HG03066 (cell line): ENCODE measurements around the gene PADI4.
A peak's percentile ranks its signal among the peaks of the same experiment; 100 is the strongest.

Experiments used
- ATAC-seq: cut with Tn5 transposase; IDR thresholded peaks from one replicate; pipeline ENCODE4 v1.9.1; 2021; ENCODE audit warnings: low read depth; ENCODE audit not compliant: unreplicated experiment

The PADI4 gene, protein sequence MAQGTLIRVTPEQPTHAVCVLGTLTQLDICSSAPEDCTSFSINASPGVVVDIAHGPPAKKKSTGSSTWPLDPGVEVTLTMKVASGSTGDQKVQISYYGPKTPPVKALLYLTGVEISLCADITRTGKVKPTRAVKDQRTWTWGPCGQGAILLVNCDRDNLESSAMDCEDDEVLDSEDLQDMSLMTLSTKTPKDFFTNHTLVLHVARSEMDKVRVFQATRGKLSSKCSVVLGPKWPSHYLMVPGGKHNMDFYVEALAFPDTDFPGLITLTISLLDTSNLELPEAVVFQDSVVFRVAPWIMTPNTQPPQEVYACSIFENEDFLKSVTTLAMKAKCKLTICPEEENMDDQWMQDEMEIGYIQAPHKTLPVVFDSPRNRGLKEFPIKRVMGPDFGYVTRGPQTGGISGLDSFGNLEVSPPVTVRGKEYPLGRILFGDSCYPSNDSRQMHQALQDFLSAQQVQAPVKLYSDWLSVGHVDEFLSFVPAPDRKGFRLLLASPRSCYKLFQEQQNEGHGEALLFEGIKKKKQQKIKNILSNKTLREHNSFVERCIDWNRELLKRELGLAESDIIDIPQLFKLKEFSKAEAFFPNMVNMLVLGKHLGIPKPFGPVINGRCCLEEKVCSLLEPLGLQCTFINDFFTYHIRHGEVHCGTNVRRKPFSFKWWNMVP

DNA sequence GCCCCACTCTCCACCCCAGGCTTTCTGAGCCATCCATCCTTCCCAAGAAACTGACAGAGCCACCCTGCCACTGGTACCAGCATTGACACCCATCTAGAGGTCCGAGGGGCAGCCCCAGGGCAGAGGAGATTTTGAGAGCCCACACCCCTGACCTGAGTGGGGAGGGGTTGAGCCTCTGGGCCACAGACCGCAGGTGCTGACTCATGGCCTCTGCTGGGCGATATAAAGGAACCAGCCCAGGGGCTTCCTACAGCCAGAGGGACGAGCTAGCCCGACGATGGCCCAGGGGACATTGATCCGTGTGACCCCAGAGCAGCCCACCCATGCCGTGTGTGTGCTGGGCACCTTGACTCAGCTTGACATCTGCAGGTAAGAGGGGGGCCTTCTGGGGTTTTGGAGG lies at the start of gene PADI4:
PADI4 (plus strand) TSS at position 252 of the 400 bp plus-strand sequence; CDS start at position 278, 26 bp downstream.
- no peak for ATAC-seq

GRCh38 chr1:17258758-17259130 lies 49.3 kb upstream of the PADI4 start:
- no peak for ATAC-seq

DNA sequence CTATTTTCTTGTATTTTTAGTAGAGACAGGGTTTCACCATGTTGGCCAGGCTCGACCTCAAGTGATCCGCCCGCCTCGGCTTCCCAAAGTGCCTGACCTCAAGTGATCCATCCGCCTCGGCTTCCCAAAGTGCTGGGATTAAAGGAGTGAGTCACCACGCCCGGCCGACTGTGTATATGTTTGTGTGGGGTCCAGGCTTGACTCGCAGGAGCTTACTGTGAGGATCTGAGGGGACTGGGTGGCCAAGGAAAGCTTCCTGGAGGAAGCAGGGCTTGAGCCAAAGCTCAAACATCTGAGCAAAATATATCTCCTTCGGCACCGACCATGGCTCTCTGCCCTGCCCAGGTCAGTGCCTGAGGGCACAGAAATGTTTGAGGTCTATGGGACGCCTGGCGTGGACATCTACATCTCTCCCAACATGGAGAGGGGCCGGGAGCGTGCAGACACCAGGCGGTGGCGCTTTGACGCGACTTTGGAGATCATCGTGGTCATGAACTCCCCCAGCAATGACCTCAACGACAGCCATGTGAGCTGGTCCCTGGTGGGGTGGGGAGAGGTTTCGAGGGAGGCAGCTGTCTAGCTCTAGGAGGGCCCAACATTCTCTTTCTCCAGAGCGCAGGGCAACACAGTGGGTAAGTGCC lies 48.6 kb upstream of the PADI4 start:
- ATAC-seq: no peak

DNA sequence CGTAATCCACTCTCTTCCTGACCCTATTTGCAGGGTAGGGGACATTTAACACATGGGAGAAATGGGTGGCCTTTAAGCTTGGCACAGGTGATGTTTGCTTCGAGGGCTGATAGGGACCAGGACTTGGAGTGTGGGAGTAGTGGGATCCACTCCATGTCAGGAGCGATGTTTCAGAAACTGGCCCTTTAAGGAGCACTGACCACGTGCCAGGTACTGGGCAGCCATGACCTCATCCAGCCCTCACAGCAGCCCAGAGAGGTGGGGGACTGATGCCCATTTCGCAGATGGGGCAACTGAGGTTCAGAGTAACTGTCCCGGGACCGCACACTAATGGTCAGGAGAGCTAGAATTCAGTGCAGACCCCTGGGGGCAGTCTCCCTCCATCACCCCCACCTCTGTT lies 47.7 kb upstream of the PADI4 start:
- ATAC-seq: no peak

- ATAC-seq: no peak
Observed at GRCh38 chr1:17260738-17261137, 47.3 kb upstream of the PADI4 start.

- ATAC-seq: no peak
Observed at GRCh38 chr1:17263936-17264335, 44.1 kb upstream of the PADI4 start.

GRCh38 chr1:17264470-17264869 lies 43.5 kb upstream of the PADI4 start:
- ATAC-seq: no peak

GRCh38 chr1:17265162-17265561 lies 42.8 kb upstream of the PADI4 start:
- ATAC-seq: no peak

DNA sequence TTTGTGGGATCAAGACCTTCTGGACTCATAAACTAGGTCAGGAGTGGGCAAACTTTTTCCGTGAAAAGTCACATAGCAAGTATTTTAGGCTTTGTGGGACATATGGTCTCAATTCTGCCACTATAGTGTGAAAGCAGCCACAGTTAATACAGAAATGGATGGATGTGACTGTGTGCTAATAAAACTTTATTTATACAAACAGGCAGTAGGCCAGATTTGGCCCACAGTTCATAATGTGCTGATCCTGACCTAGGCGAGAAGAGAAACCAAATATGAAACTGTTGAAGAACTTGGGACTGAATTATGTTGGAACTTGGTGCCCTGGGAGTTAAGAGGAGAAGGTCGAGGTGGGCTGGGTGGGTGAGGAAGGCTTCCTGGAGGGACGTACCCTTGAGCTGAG lies 42.0 kb upstream of the PADI4 start:
- ATAC-seq: no peak

DNA sequence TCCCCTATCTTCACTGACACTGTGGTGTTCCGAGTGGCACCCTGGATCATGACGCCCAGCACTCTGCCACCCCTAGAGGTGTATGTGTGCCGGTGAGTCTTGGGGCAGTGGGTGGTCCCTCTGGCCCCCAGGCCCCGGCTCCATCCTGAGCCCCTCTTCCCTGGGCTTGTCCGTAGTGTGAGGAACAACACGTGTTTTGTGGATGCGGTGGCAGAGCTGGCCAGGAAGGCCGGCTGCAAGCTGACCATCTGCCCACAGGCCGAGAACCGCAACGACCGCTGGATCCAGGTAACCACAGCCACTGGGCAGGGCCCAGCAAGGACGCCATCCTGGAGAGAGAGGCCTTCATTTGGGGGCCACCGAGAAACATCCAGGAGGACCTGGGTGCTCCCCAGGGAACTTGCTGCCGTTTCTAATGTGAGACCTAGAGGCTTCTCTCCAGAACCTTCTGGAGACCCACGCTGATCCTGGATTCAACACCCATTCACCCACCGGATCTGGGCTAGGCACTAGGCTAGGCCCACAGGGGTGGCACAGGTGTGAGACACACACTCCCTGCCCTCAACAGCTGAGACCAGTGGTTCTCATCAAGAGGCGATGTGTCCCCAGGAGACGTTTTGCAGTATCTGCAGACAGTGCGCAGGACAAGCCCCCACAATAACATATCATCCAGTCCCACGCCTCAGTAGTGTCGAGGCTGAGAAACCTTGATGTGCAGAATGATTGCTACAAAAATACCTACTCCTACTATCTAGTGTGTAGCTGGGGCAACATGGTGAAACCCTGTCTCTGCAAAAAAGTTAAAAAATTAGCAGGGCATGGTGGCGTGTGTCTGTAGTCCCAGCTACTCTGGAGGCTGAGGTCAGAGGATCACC lies 36.9 kb upstream of the PADI4 start:
- ATAC-seq: no peak

- no peak for ATAC-seq
Observed at GRCh38 chr1:17272066-17272465, 35.9 kb upstream of the PADI4 start.

GRCh38 chr1:17272646-17273045 lies 35.4 kb upstream of the PADI4 start:
- no peak for ATAC-seq

DNA sequence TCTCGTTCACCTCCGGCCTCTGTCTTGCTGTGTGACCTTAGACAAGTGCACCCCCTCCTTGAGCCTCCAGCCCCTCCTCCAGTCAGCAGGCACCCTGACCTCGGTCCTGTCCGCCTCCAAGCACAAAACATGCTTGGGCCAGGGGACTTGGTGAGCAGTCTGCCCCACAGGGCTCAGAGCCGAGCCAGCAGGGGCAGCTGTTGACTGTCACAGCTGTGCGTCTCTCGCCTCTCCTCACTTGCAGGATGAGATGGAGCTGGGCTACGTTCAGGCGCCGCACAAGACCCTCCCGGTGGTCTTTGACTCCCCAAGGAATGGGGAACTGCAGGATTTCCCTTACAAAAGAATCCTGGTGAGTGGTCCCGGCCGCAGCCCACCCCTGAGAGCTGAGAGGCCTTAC lies 34.9 kb upstream of the PADI4 start:
- no peak for ATAC-seq

GRCh38 chr1:17274186-17275170 lies 33.5 kb upstream of the PADI4 start:
- peak; percentile 72 for ATAC-seq

GRCh38 chr1:17276568-17276967 lies 31.4 kb upstream of the PADI4 start:
- ATAC-seq: no peak

GRCh38 chr1:17277511-17278159 lies 30.4 kb upstream of the PADI4 start:
- no peak for ATAC-seq

DNA sequence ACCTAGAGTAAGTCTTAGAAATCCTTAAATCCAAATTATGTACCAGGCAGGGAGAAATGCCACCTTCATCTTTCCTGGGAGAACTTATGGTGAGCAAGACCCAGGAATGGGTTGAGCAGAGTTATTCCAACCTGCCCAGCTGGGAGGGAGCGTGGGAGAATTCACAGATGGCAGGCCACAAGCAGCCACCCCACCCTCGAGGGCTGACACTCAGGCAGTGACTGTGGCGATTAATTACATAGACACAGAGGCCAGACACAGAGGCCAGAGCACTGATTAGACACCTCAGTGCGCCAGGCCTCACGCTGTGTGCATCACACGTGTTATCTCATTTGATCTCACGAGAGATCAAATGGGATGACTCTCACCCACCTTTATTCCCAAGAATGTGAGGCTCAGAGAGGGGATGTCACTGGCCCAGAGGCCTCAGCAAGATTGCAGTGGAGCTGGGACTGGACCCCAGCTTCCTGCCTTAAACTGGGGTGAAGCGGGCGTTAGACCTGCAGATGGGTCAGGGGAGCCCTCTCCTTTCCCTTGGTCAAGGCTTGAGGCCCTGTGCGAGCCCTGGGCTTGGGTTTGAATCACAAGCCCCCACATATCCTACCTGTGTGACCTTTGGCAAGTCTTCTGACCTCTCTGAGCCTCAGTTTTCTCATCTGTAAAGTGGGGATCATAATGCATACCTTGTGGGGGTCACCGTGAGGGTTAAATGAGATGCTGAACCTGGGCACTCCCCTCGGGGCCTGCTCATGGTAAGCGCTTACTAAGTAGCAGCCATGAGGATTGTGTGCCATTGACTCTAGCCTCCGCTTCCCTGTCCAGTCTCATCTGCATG lies 28.8 kb upstream of the PADI4 start:
- ATAC-seq: no peak

- no peak for ATAC-seq
Observed at GRCh38 chr1:17280436-17280835, 27.6 kb upstream of the PADI4 start.
